Measurements from ENCODE around the gene PTPRCAP.
"Not testable (repeated sequence)": the region's sequence is repeated elsewhere in the genome, so short reads cannot be mapped to it uniquely, and the experiment has no call there.

Gene PTPRCAP

GRCh38 chr11:67409781-67410368, 27.6 kb downstream of the PTPRCAP start:
- no peak overlapping the region for H3K4me2 ChIP-seq (ENCODE audit: low read length)
- no peak overlapping the region for H3K4me3 ChIP-seq (ENCODE audit: low read length)
- peaks cover 54% of the 10 kb centered on the region for H3K27me3 ChIP-seq (ENCODE audit: control insufficient read depth, insufficient read depth, low read length)
- H3K9ac ChIP-seq (ENCODE audit: low read depth, low read length): no peak overlapping the region
- no peaks in the 10 kb centered on the region for H3K36me3 ChIP-seq (ENCODE audit: insufficient read depth, low read length)
- H3K4me1 ChIP-seq (ENCODE audit: control insufficient read depth, insufficient read depth, low read length): peaks cover 3% of the 10 kb centered on the region
- no peaks in the 10 kb centered on the region for H3K9me3 ChIP-seq (replicated peaks; ENCODE audit: low read length)

DNA sequence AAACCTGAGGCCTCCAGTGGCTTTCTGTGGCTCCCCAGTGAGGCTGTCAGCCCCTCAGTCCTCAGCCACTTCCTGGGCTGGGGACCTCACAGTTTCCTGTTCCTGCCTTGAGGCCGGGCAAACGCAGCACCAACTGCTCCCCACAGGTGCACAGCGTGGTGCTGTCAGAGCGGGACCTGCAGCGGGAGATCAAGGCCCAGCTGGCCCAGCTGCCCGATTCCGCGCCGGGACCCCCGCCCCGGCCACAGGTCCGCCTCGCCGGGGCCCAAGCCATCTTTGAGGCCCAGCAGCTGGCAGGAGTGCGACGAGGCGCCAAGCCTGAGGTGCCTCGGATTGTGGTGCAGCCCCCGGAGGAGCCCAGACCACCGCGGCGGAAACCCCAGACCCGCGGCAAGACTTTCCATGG, 28.2 kb downstream of the PTPRCAP start:
- Histone ChIP-seq H3K9me3 (replicated peaks; ENCODE audit: low read length) (no peaks in the 10 kb centered on the region), H3K36me3 (ENCODE audit: insufficient read depth, low read length) (no peaks in the 10 kb centered on the region), H3K4me1 (ENCODE audit: control insufficient read depth, insufficient read depth, low read length) (peaks cover 8% of the 10 kb centered on the region), H3K9ac (ENCODE audit: low read depth, low read length) (no peak overlapping the region), H3K4me3 (ENCODE audit: low read length) (no peak overlapping the region), H3K27me3 (ENCODE audit: control insufficient read depth, insufficient read depth, low read length) (peaks cover 54% of the 10 kb centered on the region), H3K4me2 (ENCODE audit: low read length) (no peak overlapping the region)

- Histone ChIP-seq H3K4me3 (ENCODE audit: low read length) (no peak overlapping the region), H3K9me3 (replicated peaks; ENCODE audit: low read length) (no peaks in the 10 kb centered on the region), H3K36me3 (ENCODE audit: insufficient read depth, low read length) (no peaks in the 10 kb centered on the region), H3K9ac (ENCODE audit: low read depth, low read length) (no peak overlapping the region), H3K27me3 (ENCODE audit: control insufficient read depth, insufficient read depth, low read length) (peaks cover 54% of the 10 kb centered on the region), H3K4me2 (ENCODE audit: low read length) (no peak overlapping the region), H3K4me1 (ENCODE audit: control insufficient read depth, insufficient read depth, low read length) (peaks cover 8% of the 10 kb centered on the region)
These were observed 28.9 kb downstream of the PTPRCAP start for GRCh38 chr11:67408437-67409200.

- Histone ChIP-seq H3K4me1 (ENCODE audit: control insufficient read depth, insufficient read depth, low read length) (peaks cover 8% of the 10 kb centered on the region), H3K4me2 (ENCODE audit: low read length) (no peak overlapping the region), H3K36me3 (ENCODE audit: insufficient read depth, low read length) (no peaks in the 10 kb centered on the region), H3K9me3 (replicated peaks; ENCODE audit: low read length) (no peaks in the 10 kb centered on the region), H3K27me3 (ENCODE audit: control insufficient read depth, insufficient read depth, low read length) (peaks cover 54% of the 10 kb centered on the region), H3K9ac (ENCODE audit: low read depth, low read length) (no peak overlapping the region), H3K4me3 (ENCODE audit: low read length) (no peak overlapping the region)
These were observed 29.8 kb downstream of the PTPRCAP start for GRCh38 chr11:67407688-67408163.

- H3K9ac ChIP-seq (ENCODE audit: low read depth, low read length): no peak overlapping the region
- peaks cover 48% of the 10 kb centered on the region for H3K27me3 ChIP-seq (ENCODE audit: control insufficient read depth, insufficient read depth, low read length)
- H3K4me3 ChIP-seq (ENCODE audit: low read length): no peak overlapping the region
- no peaks in the 10 kb centered on the region for H3K9me3 ChIP-seq (replicated peaks; ENCODE audit: low read length)
- no peak overlapping the region for H3K4me2 ChIP-seq (ENCODE audit: low read length)
- H3K4me1 ChIP-seq (ENCODE audit: control insufficient read depth, insufficient read depth, low read length): peaks cover 11% of the 10 kb centered on the region
- no peaks in the 10 kb centered on the region for H3K36me3 ChIP-seq (ENCODE audit: insufficient read depth, low read length)
These were observed 30.4 kb downstream of the PTPRCAP start for GRCh38 chr11:67406969-67407687.

DNA sequence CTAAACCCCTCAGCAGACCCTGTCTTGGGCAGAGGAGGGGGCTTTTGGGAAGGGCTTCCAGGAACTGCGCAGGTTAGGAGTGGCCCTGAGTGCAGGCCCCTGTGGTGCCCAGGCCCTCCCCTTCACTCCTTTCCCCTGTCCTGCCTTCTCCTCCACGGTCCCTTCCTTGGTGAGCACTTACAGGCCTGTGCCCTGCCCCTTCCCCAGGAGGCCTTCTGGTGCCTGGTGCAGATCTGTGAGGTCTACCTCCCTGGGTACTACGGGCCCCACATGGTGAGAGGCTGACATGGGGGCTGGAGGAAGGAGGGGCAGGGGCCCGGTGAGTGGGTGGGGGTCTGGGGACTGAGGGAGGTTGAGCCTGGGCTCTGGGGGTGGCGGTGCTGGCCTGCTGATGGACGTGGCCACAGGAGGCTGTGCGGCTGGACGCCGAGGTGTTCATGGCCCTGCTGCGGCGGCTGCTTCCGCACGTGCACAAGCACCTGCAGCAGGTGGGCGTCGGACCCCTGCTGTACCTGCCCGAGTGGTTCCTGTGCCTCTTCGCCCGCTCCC, 31.0 kb downstream of the PTPRCAP start:
- Histone ChIP-seq H3K4me3 (ENCODE audit: low read length) (no peak overlapping the region), H3K4me2 (ENCODE audit: low read length) (no peak overlapping the region), H3K36me3 (ENCODE audit: insufficient read depth, low read length) (no peaks in the 10 kb centered on the region), H3K9me3 (replicated peaks; ENCODE audit: low read length) (no peaks in the 10 kb centered on the region), H3K9ac (ENCODE audit: low read depth, low read length) (no peak overlapping the region), H3K27me3 (ENCODE audit: control insufficient read depth, insufficient read depth, low read length) (peaks cover 42% of the 10 kb centered on the region), H3K4me1 (ENCODE audit: control insufficient read depth, insufficient read depth, low read length) (peaks cover 14% of the 10 kb centered on the region)

DNA sequence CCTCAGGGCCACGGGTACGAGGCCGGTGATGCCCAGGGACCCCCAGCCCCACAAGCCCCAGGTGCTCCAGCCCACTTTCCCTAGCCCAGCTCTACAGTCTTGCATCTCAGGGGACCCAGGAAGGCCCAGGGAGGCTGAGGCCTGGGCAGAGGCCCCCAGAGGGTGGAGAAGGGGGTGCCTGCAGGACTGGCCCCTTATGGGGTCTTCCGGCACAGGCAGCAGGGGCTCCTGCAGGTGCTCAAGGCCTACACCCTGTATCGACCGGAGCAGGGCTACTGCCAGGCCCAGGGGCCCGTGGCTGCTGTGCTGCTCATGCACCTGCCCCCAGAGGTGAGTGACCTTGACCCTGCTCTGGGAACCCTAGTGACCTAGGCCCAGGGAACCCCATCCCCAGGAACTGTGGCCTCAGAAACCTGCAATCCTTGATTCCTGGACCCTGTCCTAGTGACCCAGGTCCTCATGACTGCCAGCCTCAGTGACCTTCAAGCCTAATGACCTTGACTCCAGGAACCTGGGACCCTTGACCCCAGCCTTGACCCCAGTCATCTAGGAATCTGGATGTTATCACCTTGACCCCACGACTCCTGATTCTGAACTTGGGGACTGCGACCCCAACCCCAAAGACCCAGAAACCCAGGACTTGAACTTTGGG, 31.7 kb downstream of the PTPRCAP start:
- H3K27me3 ChIP-seq (ENCODE audit: control insufficient read depth, insufficient read depth, low read length): peaks cover 35% of the 10 kb centered on the region
- no peaks in the 10 kb centered on the region for H3K9me3 ChIP-seq (replicated peaks; ENCODE audit: low read length)
- peaks cover 14% of the 10 kb centered on the region for H3K4me1 ChIP-seq (ENCODE audit: control insufficient read depth, insufficient read depth, low read length)
- H3K9ac ChIP-seq (ENCODE audit: low read depth, low read length): no peak overlapping the region
- no peak overlapping the region for H3K4me3 ChIP-seq (ENCODE audit: low read length)
- no peak overlapping the region for H3K4me2 ChIP-seq (ENCODE audit: low read length)
- H3K36me3 ChIP-seq (ENCODE audit: insufficient read depth, low read length): no peaks in the 10 kb centered on the region

- Histone ChIP-seq H3K4me3 (ENCODE audit: low read length) (no peak overlapping the region), H3K9ac (ENCODE audit: low read depth, low read length) (no peak overlapping the region), H3K36me3 (ENCODE audit: insufficient read depth, low read length) (peaks cover 5% of the 10 kb centered on the region), H3K4me1 (ENCODE audit: control insufficient read depth, insufficient read depth, low read length) (peaks cover 18% of the 10 kb centered on the region), H3K27me3 (ENCODE audit: control insufficient read depth, insufficient read depth, low read length) (peaks cover 29% of the 10 kb centered on the region), H3K9me3 (replicated peaks; ENCODE audit: low read length) (no peaks in the 10 kb centered on the region), H3K4me2 (ENCODE audit: low read length) (no peak overlapping the region)
These were observed 32.3 kb downstream of the PTPRCAP start for GRCh38 chr11:67405196-67405567.

GRCh38 chr11:67404515-67405195, 32.8 kb downstream of the PTPRCAP start:
- Histone ChIP-seq H3K4me3 (ENCODE audit: low read length) (no peak overlapping the region), H3K9ac (ENCODE audit: low read depth, low read length) (no peak overlapping the region), H3K4me2 (ENCODE audit: low read length) (no peak overlapping the region), H3K27me3 (ENCODE audit: control insufficient read depth, insufficient read depth, low read length) (peaks cover 23% of the 10 kb centered on the region), H3K9me3 (replicated peaks; ENCODE audit: low read length) (no peaks in the 10 kb centered on the region), H3K4me1 (ENCODE audit: control insufficient read depth, insufficient read depth, low read length) (peaks cover 21% of the 10 kb centered on the region), H3K36me3 (ENCODE audit: insufficient read depth, low read length) (peaks cover 7% of the 10 kb centered on the region)

DNA sequence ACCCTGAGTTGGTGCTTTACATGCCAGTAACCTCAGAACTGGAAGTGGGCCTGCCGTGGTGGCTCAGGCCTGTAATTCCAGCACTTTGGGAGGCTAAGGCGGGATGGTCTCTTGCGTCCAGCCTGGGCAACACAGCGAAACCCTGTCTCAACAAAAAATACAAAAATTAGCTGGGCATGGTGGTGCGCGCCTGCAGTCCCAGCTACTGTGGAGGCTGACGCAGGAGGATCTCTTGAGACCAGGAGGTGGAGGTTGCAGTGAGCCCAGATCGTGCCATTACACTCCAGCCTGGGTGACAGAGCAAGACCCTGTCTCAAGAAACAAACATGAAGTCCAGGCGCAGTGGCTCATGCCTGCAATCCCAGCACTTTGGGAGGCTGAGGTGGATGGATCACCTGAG, 34.4 kb downstream of the PTPRCAP start:
- H3K4me2 ChIP-seq (ENCODE audit: low read length); H3K27me3 ChIP-seq (ENCODE audit: control insufficient read depth, insufficient read depth, low read length); H3K4me3 ChIP-seq (ENCODE audit: low read length); H3K9me3 ChIP-seq (replicated peaks; ENCODE audit: low read length); H3K9ac ChIP-seq (ENCODE audit: low read depth, low read length): not testable (repeated sequence)
- Histone ChIP-seq H3K36me3 (ENCODE audit: insufficient read depth, low read length) (peaks cover 23% of the 10 kb centered on the region), H3K4me1 (ENCODE audit: control insufficient read depth, insufficient read depth, low read length) (peaks cover 21% of the 10 kb centered on the region)
